GM21576 (cell line): Measurements from ENCODE around the gene STARD7.
"Not testable (repeated sequence)": the region's sequence is repeated elsewhere in the genome, so short reads cannot be mapped to it uniquely, and the experiment has no call there.

Experiments
- ATAC-seq: cut with Tn5 transposase; IDR thresholded peaks from one replicate; pipeline ENCODE4 v1.9.1; 2021; ENCODE audit warnings: mild to moderate bottlenecking, moderate library complexity; ENCODE audit not compliant: unreplicated experiment

The STARD7 gene

GRCh38 chr2:96236882-96237281 lies 28.3 kb upstream of the STARD7 start:
- ATAC-seq = no peak

GRCh38 chr2:96233880-96234316 lies 25.3 kb upstream of the STARD7 start:
- ATAC-seq = peak; percentile 94

DNA sequence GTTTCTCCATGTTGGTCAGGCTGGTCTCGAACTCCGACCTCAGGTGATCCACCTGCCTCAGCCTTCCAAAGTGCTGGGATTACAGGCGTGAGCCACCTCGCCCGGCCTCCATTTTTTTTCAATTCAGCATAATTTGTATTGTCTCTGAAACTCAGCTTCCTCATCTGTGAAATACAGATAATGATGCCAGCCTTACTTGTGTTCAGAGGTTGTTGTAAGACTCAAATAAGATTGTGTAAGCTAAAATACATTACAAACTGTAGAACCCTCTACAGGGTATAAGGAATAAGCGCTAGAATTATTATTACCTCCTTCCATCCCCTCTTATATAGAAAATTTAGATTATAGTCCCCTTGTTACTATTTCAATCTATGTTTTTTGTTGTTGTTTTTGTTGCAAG lies 24.8 kb upstream of the STARD7 start:
- no peak for ATAC-seq

DNA sequence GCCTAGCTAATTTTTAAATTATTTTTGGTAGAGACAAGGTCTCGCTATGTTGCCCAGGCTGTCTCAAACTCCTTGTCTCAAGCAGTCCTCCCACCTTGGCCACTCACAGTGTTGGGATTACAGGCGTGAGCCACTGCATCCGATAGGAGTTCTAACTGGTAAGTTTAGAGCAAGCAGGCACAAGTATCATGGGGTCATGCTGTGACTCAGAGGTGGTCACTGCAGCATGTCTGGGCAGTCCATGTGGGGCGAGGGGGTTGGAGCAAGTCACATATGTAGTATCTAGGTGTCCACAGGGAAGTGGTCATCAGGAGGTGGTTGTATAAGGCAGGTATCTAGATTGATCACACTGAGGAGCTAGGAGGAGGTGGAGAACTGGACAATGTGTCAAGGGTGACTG lies 22.7 kb upstream of the STARD7 start:
- ATAC-seq = no peak

- ATAC-seq = peak; percentile 80
Measured at GRCh38 chr2:96225016-96225533, 16.4 kb upstream of the STARD7 start.

- not testable (repeated sequence) for ATAC-seq
Measured at GRCh38 chr2:96221106-96221505, 12.5 kb upstream of the STARD7 start.

GRCh38 chr2:96219959-96220358 lies 11.3 kb upstream of the STARD7 start:
- ATAC-seq = not testable (repeated sequence)

DNA sequence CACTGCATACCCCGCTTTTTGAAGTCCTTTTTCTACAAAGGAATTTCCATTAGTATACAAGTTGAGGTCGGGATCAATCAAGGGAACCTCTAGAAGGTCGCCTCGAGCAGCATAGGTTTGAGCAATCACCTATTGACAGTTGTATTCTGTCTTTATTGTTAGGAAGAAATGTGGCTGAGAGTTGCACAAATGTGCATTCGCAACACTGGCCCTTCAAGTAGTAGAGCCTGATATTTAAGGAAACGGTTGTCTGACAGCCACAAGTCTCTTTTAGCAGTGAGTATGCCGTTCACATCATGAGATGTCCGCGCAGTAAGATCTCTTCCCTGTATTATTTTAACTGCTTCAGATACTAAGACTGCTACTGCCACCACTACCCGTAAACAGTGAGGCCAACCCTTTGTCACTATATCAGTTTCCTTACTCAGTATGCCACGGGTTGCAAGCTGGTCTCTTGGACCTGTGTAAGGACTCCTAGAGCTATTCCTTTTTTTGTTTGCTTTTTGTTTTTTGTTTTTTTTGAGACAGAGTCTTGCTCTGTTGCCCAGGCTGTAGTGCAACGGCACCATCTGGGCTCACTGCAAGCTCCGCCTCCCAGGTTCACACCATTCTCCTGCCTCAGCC lies 10.0 kb upstream of the STARD7 start:
- ATAC-seq = no peak

- ATAC-seq = no peak
Measured at GRCh38 chr2:96214554-96214953, 5.9 kb upstream of the STARD7 start.

- no peak for ATAC-seq
Measured at GRCh38 chr2:96213379-96213778, 4.8 kb upstream of the STARD7 start.

DNA sequence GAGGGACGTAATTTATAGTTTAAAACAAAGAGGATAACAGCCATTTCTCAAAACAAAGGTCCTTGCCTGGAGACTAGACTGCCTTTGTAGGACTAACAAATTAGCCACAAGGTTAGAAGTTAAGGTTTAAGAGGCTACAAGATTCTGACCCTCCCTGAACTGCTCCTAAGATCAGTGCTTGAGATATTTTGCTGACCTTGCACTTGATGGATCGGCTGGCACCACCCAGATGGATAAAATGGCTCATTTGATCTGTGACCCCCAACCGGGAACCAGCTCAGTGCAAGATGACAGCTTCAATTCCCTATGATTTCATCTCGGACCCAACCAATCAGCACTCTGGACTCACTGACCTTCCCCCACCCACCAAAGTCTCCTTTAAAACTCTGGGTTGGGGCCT lies 3.7 kb upstream of the STARD7 start:
- ATAC-seq = no peak

- ATAC-seq = no peak
Measured at GRCh38 chr2:96209729-96210085, 1.1 kb upstream of the STARD7 start.

- no peak for ATAC-seq
Measured at GRCh38 chr2:96209011-96209728, 543 bp upstream of the STARD7 start.

DNA sequence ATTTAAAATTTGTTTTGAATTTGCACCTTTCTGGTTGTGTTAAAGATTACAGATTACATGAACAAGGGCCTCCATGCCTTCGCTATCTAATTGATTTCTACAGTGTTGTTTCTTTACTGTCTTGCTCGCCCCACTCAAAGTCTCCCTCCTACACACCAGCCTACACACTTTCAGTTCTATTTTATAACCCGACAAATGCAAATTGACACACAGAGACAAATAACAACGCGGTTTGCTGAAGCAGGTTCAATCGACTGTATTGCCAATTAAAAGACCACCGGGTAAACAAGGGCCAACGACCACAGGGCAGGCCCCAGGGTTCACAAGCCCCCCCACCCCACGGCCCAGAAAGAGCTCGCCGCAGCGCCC lies 869 bp downstream of the STARD7 start:
- ATAC-seq = no peak

- ATAC-seq = no peak
Measured at GRCh38 chr2:96207073-96207773, 1.4 kb downstream of the STARD7 start.

GRCh38 chr2:96205888-96206287 lies 2.7 kb downstream of the STARD7 start:
- ATAC-seq = no peak

DNA sequence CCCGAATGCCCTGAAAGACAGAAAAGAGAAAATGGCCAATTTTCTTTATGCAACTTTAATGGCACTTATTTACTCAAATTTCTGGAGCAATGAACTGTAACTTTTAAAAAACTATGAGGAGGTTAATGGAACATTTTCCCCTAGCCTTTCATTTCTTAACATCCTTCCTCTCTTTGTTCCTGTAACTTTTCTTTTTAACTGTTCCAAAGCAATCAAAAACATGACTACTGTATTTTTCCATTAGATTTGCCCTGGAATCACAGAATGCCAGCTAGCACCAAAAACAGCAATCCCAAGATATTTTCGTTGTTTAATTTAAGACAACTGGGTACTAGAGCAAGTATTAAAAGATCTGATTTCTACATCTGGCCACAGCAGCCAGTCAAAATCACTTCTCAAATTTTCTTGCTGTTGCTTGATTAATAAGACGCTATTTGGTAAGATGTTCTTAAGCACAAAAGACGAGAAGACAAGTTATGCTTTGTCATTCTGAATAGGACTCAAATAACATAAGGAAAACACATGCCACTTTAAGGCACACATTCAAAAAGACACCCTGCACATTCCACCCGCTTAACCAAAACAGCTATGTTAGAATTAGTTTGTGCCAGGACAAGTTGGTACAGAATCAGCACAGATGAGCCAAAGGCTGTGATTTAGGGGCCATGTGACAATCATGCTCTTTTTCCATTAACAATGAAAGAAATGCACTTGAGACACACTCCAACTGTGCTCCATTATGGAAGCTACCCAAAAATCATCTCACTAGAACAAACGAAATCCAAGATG lies 3.6 kb downstream of the STARD7 start:
- ATAC-seq = no peak

GRCh38 chr2:96203130-96204028 lies 5.2 kb downstream of the STARD7 start:
- no peak for ATAC-seq

- no peak for ATAC-seq
Measured at GRCh38 chr2:96202152-96202854, 6.3 kb downstream of the STARD7 start.

DNA sequence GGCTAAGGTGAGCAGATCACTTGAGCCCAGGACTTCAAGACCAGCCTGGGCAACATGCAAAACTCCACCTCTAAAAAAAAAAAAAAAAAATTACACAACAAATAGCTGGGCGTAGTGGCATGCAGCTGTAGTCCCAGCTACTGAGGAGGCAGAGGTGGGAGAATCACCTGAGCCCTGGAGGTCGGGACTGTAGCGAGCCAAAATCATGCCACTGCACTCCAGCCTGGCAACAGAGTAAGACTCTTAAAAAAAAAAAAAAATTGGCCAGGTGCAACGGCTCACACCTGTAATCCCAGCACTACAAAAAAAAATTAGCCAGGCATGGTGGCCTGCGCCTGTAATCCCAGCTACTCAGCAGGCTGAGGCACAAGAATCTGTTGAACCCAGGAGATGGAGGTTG lies 7.3 kb downstream of the STARD7 start:
- ATAC-seq = no peak
